ENCODE results near the gene ADAMTS2.

Gene ADAMTS2

DNA sequence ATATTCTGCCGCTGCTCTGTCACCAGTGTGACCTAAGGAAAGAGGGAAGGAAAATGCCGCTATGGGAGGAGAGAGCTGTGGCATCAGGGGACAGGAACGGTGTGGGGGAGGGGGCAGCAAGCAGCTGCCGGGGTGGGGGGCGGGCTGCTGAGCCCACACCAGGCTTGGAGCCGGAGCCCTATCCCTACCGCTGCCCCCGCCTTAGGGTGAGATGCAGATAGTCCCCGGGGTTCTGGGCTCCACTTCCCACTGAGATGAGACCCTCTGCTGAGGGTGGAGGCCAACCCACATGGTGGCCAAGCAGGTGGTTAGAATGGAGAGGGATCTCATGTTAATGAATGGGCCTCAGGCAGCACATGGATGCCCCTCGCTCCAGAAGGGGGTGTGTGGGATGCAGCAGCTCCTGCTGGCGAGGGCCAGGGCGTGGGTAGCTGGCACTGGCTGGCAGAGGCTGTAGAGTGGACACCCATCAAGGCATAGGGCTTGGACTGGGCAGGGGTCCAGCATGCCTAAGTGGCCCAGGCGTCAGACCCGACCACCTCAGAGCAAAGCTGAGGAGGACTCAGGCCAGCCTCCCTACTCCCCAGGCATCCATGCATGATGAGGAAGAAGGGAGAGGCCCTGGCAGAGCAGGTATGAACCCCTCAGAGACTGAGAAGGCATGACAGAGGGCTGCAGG lies 153.6 kb downstream of the ADAMTS2 start:
- Histone ChIP-seq H3K4me1 (ENCODE audit: control insufficient read depth in 2 of 2, insufficient read depth in 2 of 2, low read length in 2 of 2) (no peaks in the 10 kb centered on the region), H3K4me3 (ENCODE audit: low read length in 2 of 2) (no peak overlapping the region), H3K9ac (ENCODE audit: low read depth in 1 of 2, low read length in 2 of 2) (no peak overlapping the region), H3K27ac (ENCODE audit: low read depth in 2 of 2, low read length in 2 of 2) (no peak overlapping the region), H3K36me3 (ENCODE audit: control insufficient read depth in 2 of 2, insufficient read depth in 2 of 2, low read length in 2 of 2) (no peaks in the 10 kb centered on the region), H3K9me3 (ENCODE audit: control insufficient read depth in 2 of 2, low read length in 2 of 2) (no peaks in the 10 kb centered on the region), H3K27me3 (ENCODE audit: control insufficient read depth in 2 of 2, insufficient read depth in 2 of 2, low read length in 2 of 2) (no peaks in the 10 kb centered on the region)

DNA sequence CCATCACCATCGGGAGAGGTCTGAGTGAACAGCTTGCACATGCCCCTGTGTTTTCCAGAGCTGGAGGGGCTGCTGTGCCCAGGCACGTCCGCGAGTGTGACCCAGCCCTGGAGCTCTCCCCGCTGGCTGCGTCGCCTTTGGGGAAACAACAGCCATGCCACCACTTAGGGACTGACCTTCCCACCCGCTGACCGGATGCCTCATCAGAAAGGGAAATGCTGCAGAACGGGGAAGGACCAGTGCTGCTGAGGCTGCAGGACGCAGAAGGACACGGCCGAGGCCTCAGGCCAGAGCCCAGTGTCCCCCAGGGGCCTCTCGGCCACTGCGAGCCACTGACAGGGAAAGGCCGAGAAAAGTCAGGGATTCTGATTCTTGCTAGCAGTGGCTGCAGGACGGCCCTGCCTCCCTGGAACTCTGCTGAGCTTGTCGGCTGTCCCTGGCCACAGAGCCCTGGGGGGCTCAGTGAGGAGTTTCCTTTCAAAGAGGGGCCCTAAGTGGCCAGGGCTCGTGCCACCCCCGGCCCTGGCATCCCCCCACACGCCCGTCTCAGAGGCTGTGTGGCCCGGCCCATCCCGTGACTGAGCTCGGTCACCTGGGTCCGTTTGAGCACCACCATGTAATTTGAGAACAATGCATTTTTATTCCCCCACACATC lies 154.3 kb downstream of the ADAMTS2 start:
- Histone ChIP-seq H3K9ac (ENCODE audit: low read depth in 1 of 2, low read length in 2 of 2) (no peak overlapping the region), H3K4me1 (ENCODE audit: control insufficient read depth in 2 of 2, insufficient read depth in 2 of 2, low read length in 2 of 2) (no peaks in the 10 kb centered on the region), H3K27me3 (ENCODE audit: control insufficient read depth in 2 of 2, insufficient read depth in 2 of 2, low read length in 2 of 2) (no peaks in the 10 kb centered on the region), H3K9me3 (ENCODE audit: control insufficient read depth in 2 of 2, low read length in 2 of 2) (no peaks in the 10 kb centered on the region), H3K27ac (ENCODE audit: low read depth in 2 of 2, low read length in 2 of 2) (no peak overlapping the region), H3K36me3 (ENCODE audit: control insufficient read depth in 2 of 2, insufficient read depth in 2 of 2, low read length in 2 of 2) (no peaks in the 10 kb centered on the region), H3K4me3 (ENCODE audit: low read length in 2 of 2) (no peak overlapping the region)

DNA sequence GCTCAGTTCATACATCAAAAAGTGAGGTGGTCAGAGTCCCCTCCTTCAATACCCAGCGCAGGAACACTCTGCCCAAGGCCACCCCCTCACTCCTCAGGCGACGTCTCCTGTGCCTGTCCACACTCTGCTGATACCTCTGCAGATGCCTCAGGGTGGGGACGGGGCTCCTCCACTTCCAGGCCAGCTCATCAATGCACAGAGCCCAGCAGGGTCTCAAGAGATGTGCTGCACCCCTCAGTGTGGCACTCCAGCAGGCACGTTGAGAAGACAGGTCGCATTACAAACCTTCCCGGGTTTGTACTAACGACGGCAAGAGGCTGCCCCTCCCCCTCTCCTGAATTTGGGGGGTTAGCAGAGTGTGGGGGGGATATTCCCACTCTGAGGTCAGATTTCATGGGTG lies 156.6 kb downstream of the ADAMTS2 start:
- no peak overlapping the region for H3K4me3 ChIP-seq (ENCODE audit: low read length in 2 of 2)
- H3K4me1 ChIP-seq (ENCODE audit: control insufficient read depth in 2 of 2, insufficient read depth in 2 of 2, low read length in 2 of 2) = no peaks in the 10 kb centered on the region
- H3K27ac ChIP-seq (ENCODE audit: low read depth in 2 of 2, low read length in 2 of 2) = no peak overlapping the region
- H3K9ac ChIP-seq (ENCODE audit: low read depth in 1 of 2, low read length in 2 of 2) = no peak overlapping the region
- peaks cover 0 to 2% of the 10 kb centered on the region in 2 donors for H3K27me3 ChIP-seq (ENCODE audit: control insufficient read depth in 2 of 2, insufficient read depth in 2 of 2, low read length in 2 of 2)
- no peaks in the 10 kb centered on the region for H3K9me3 ChIP-seq (ENCODE audit: control insufficient read depth in 2 of 2, low read length in 2 of 2)
- H3K36me3 ChIP-seq (ENCODE audit: control insufficient read depth in 2 of 2, insufficient read depth in 2 of 2, low read length in 2 of 2) = no peaks in the 10 kb centered on the region

DNA sequence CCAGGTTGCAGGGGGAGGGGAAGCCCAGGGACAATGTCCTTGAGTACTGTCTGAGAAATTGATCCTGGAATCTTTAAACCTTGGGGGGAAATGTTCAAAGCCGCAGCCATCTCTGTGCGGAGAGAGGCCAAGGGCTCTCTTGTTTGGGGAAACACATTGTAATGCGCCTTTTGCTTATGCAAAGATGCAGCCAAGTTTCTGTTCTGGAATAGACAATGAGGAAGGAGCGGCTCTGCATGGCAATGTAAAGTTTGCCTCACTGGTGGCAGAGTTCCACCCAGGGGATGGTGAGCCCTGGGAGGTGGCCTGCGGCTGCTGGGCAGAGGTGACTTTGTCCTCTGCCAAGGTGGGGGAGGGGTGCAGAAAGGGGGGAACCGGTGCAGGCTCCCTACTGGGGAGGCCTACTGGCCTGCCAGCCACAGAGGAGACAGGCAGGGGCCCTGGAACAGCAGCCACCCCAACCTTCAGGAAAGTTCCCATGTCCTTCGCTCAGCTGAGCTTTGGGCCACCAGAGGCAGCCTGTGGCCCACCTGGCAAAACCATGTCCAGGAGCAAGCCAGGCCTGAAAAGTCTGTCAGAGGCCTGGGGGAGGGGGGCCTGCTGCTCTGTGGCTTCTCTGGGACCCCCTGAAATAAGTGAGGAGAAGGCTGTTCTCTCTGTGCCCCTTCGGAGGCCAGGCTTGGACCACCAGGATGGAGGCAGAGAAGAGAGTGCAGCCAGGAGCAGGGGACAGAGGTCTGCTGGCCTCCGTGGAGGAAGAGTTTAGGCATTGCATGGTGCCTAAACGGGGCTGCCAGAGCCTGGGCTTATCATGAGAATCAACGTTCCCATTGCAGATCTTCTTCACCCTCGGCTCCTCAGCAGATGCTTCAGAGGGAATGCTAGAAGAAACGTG lies 157.3 kb downstream of the ADAMTS2 start:
- H3K4me1 ChIP-seq (ENCODE audit: control insufficient read depth in 2 of 2, insufficient read depth in 2 of 2, low read length in 2 of 2) = no peaks in the 10 kb centered on the region
- H3K27ac ChIP-seq (ENCODE audit: low read depth in 2 of 2, low read length in 2 of 2) = no peak overlapping the region
- peaks cover 0 to 2% of the 10 kb centered on the region in 2 donors for H3K27me3 ChIP-seq (ENCODE audit: control insufficient read depth in 2 of 2, insufficient read depth in 2 of 2, low read length in 2 of 2)
- H3K9ac ChIP-seq (ENCODE audit: low read depth in 1 of 2, low read length in 2 of 2) = no peak overlapping the region
- no peak overlapping the region for H3K4me3 ChIP-seq (ENCODE audit: low read length in 2 of 2)
- H3K9me3 ChIP-seq (ENCODE audit: control insufficient read depth in 2 of 2, low read length in 2 of 2) = no peaks in the 10 kb centered on the region
- H3K36me3 ChIP-seq (ENCODE audit: control insufficient read depth in 2 of 2, insufficient read depth in 2 of 2, low read length in 2 of 2) = no peaks in the 10 kb centered on the region

DNA sequence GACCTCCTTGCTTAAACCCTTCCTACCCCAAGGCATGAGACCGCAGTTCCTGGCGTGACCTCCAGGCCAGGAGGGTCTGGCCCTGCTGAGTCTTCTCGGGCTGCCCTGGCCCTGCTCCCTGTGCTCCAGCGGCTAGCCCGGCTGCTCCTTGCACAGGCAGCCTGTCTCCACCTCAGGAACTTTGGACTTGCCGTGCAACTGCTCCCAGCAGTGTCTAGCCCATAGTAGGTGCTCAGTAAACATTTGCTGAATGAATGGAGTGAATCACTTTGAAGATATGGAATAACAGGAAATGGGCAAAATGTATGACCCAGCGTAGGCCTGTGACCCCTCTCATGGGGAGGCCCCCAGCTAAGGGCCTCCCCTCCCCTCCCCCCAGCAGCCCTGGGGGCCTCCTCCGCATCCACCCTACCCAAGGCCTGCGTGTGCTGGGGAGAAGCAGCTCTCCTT lies 158.0 kb downstream of the ADAMTS2 start:
- H3K9ac ChIP-seq (ENCODE audit: low read depth in 1 of 2, low read length in 2 of 2) = no peak overlapping the region
- no peaks in the 10 kb centered on the region for H3K36me3 ChIP-seq (ENCODE audit: control insufficient read depth in 2 of 2, insufficient read depth in 2 of 2, low read length in 2 of 2)
- H3K27ac ChIP-seq (ENCODE audit: low read depth in 2 of 2, low read length in 2 of 2) = no peak overlapping the region
- H3K9me3 ChIP-seq (ENCODE audit: control insufficient read depth in 2 of 2, low read length in 2 of 2) = no peaks in the 10 kb centered on the region
- no peaks in the 10 kb centered on the region for H3K4me1 ChIP-seq (ENCODE audit: control insufficient read depth in 2 of 2, insufficient read depth in 2 of 2, low read length in 2 of 2)
- H3K4me3 ChIP-seq (ENCODE audit: low read length in 2 of 2) = no peak overlapping the region
- H3K27me3 ChIP-seq (ENCODE audit: control insufficient read depth in 2 of 2, insufficient read depth in 2 of 2, low read length in 2 of 2) = peaks cover 0 to 2% of the 10 kb centered on the region in 2 donors

DNA sequence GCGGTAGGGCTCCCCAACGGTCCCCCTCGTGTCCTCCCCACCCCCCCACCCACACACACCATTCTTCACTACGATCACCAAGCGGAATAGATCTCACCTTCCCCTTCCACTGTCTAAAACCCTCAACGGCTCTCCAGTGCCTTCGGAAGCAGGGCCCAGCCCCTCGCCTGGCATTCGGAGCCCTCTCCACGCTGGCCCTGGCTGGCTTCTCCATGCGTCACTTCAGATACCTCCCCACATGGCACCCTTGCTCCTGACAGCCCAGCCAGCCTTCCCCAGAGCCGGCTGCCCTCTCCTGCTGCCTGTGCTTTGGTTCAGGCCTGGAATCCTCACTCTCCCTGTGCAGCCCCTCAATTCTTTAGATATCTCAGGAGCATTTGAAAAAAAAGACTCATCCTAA lies 158.5 kb downstream of the ADAMTS2 start:
- peaks cover 0 to 2% of the 10 kb centered on the region in 2 donors for H3K27me3 ChIP-seq (ENCODE audit: control insufficient read depth in 2 of 2, insufficient read depth in 2 of 2, low read length in 2 of 2)
- H3K4me3 ChIP-seq (ENCODE audit: low read length in 2 of 2) = no peak overlapping the region
- no peak overlapping the region for H3K9ac ChIP-seq (ENCODE audit: low read depth in 1 of 2, low read length in 2 of 2)
- H3K4me1 ChIP-seq (ENCODE audit: control insufficient read depth in 2 of 2, insufficient read depth in 2 of 2, low read length in 2 of 2) = no peaks in the 10 kb centered on the region
- H3K27ac ChIP-seq (ENCODE audit: low read depth in 2 of 2, low read length in 2 of 2) = no peak overlapping the region
- no peaks in the 10 kb centered on the region for H3K9me3 ChIP-seq (ENCODE audit: control insufficient read depth in 2 of 2, low read length in 2 of 2)
- no peaks in the 10 kb centered on the region for H3K36me3 ChIP-seq (ENCODE audit: control insufficient read depth in 2 of 2, insufficient read depth in 2 of 2, low read length in 2 of 2)

DNA sequence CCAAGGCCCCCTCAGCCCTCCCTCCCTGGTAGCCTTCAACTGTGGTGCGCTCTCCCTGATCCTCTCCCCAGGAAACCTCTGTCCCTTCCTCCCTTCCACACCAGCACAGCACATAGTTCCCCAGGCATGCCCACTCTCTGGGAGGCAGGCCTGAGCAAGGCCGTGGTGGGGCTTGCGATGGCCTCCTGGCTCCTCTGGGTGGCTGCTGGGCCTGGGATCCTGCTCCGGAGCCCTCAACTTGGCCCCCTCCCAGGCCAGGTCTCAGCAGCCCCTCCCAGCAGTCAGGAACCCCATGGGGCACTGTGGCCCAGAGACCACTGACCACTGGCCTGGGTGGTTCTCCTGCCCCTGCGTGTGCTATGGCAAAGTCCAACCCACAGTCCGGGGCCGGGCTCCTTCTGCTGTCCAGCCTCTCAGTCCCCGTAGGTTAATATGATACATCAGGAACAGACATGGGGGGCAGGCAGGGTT lies 159.3 kb downstream of the ADAMTS2 start:
- H3K9ac ChIP-seq (ENCODE audit: low read depth in 1 of 2, low read length in 2 of 2) = no peak overlapping the region

DNA sequence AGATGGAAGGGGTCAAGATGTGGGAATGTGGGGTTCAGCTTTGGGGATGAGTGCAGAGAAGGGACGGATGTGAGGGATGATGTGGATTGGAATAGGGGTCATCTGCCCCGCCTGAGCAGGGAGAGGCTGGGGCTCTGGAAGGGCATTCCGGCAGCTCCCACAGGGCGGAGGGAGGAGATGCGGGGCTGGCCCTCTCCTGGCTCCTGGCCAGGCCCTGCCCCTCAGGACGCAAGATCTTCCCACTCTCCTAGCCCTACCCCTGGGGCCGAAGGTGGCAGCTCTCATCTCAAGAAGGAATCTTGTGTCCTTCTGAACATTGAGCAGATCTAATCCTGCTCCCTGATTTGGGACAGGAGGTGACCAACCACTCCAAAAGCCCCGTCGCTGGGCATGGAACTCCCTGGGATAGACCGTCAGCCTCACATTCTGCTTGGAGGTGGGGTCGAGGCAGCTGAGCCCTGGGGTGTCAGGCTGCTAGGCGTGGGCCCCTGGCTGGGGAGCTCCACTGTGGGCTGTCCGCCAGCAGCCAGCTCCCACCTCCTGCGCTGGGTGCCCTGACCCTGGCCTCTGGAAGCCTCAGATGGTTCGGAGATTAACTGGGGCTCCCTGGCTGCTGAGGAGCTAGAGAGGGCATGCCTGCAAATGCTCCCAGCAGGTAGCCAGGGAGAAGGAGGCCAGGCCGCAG lies 159.9 kb downstream of the ADAMTS2 start:
- H3K27me3 ChIP-seq (ENCODE audit: control insufficient read depth in 2 of 2, insufficient read depth in 2 of 2, low read length in 2 of 2) = peaks cover 0 to 2% of the 10 kb centered on the region in 2 donors
- no peak overlapping the region for H3K27ac ChIP-seq (ENCODE audit: low read depth in 2 of 2, low read length in 2 of 2)
- no peaks in the 10 kb centered on the region for H3K36me3 ChIP-seq (ENCODE audit: control insufficient read depth in 2 of 2, insufficient read depth in 2 of 2, low read length in 2 of 2)
- no peaks in the 10 kb centered on the region for H3K4me1 ChIP-seq (ENCODE audit: control insufficient read depth in 2 of 2, insufficient read depth in 2 of 2, low read length in 2 of 2)
- H3K9ac ChIP-seq (ENCODE audit: low read depth in 1 of 2, low read length in 2 of 2) = no peak overlapping the region
- no peaks in the 10 kb centered on the region for H3K9me3 ChIP-seq (ENCODE audit: control insufficient read depth in 2 of 2, low read length in 2 of 2)
- H3K4me3 ChIP-seq (ENCODE audit: low read length in 2 of 2) = no peak overlapping the region

More for the DNA sequence above, 159.3 kb downstream of the ADAMTS2 start:
- H3K36me3 ChIP-seq (ENCODE audit: control insufficient read depth in 2 of 2, insufficient read depth in 2 of 2, low read length in 2 of 2) = no peaks in the 10 kb centered on the region
- H3K9me3 ChIP-seq (ENCODE audit: control insufficient read depth in 2 of 2, low read length in 2 of 2) = no peaks in the 10 kb centered on the region
- no peak overlapping the region for H3K4me3 ChIP-seq (ENCODE audit: low read length in 2 of 2)
- no peaks in the 10 kb centered on the region for H3K4me1 ChIP-seq (ENCODE audit: control insufficient read depth in 2 of 2, insufficient read depth in 2 of 2, low read length in 2 of 2)
- H3K27ac ChIP-seq (ENCODE audit: low read depth in 2 of 2, low read length in 2 of 2) = no peak overlapping the region
- peaks cover 0 to 2% of the 10 kb centered on the region in 2 donors for H3K27me3 ChIP-seq (ENCODE audit: control insufficient read depth in 2 of 2, insufficient read depth in 2 of 2, low read length in 2 of 2)

DNA sequence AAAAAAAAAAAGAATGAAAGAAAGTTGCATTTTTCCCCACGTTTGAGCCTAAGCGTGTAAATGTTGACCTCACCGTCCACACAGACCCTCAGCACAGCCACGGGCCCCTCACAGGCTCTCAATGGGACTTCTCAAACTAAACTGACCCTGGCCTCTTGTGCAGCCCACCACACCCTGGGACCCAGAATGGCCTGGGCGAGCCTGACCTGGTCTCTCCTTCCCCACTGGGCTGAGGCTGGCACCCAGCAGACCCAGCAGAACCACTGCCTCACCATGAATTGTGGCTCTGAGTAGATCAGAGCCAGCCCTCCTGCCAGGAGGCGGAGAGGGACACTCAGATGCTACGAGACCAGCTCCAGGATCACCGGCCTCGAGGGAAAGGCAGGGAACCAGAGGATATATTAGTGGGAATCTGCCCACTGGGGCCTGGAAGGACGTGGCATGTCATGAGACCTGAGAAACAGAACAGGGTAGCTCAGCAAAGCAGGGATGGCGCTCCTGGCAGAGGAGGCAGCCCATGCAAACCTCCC lies 160.7 kb downstream of the ADAMTS2 start:
- no peak overlapping the region for H3K4me3 ChIP-seq (ENCODE audit: low read length in 2 of 2)
- no peaks in the 10 kb centered on the region for H3K36me3 ChIP-seq (ENCODE audit: control insufficient read depth in 2 of 2, insufficient read depth in 2 of 2, low read length in 2 of 2)
- H3K27ac ChIP-seq (ENCODE audit: low read depth in 2 of 2, low read length in 2 of 2) = no peak overlapping the region
- H3K9ac ChIP-seq (ENCODE audit: low read depth in 1 of 2, low read length in 2 of 2) = no peak overlapping the region
- peaks cover 0 to 2% of the 10 kb centered on the region in 2 donors for H3K27me3 ChIP-seq (ENCODE audit: control insufficient read depth in 2 of 2, insufficient read depth in 2 of 2, low read length in 2 of 2)
- H3K4me1 ChIP-seq (ENCODE audit: control insufficient read depth in 2 of 2, insufficient read depth in 2 of 2, low read length in 2 of 2) = no peaks in the 10 kb centered on the region
- no peaks in the 10 kb centered on the region for H3K9me3 ChIP-seq (ENCODE audit: control insufficient read depth in 2 of 2, low read length in 2 of 2)
